ENCODE data around the gene P3R3URF.

Gene P3R3URF

GRCh38 chr1:46171351-46171750, 4.9 kb downstream of the P3R3URF start:
- DNase-seq: no peak

- DNase-seq: no peak
Observed at GRCh38 chr1:46169811-46170454, 6.4 kb downstream of the P3R3URF start.

- DNase-seq: no peak
Observed at GRCh38 chr1:46168477-46168876, 7.8 kb downstream of the P3R3URF start.

GRCh38 chr1:46166521-46167462, 9.5 kb downstream of the P3R3URF start:
- DNase-seq: no peak

GRCh38 chr1:46160212-46160611, 16.1 kb downstream of the P3R3URF start:
- DNase-seq: no peak

GRCh38 chr1:46159516-46159915, 16.8 kb downstream of the P3R3URF start:
- DNase-seq: no peak

GRCh38 chr1:46158312-46159281, 17.7 kb downstream of the P3R3URF start:
- no peak for DNase-seq

GRCh38 chr1:46157916-46158311, 18.4 kb downstream of the P3R3URF start:
- no peak for DNase-seq

- peak; percentile 42 for DNase-seq
Observed at GRCh38 chr1:46153732-46154131, 22.6 kb downstream of the P3R3URF start.

GRCh38 chr1:46153228-46153627, 23.1 kb downstream of the P3R3URF start:
- peak; percentile 82 for DNase-seq

GRCh38 chr1:46152016-46152415, 24.3 kb downstream of the P3R3URF start:
- no peak for DNase-seq

- no peak for DNase-seq
Observed at GRCh38 chr1:46150085-46150484, 26.2 kb downstream of the P3R3URF start.

- no peak for DNase-seq
Observed at GRCh38 chr1:46148318-46148717, 28.0 kb downstream of the P3R3URF start.

- DNase-seq: no peak
Observed at GRCh38 chr1:46137916-46138315, 38.4 kb downstream of the P3R3URF start.

GRCh38 chr1:46136711-46137110, 39.6 kb downstream of the P3R3URF start:
- no peak for DNase-seq

GRCh38 chr1:46134660-46135331, 41.5 kb downstream of the P3R3URF start:
- DNase-seq: peak; percentile 95

GRCh38 chr1:46133781-46134350, 42.4 kb downstream of the P3R3URF start:
- peak; percentile 67 for DNase-seq

GRCh38 chr1:46133181-46133658, 43.1 kb downstream of the P3R3URF start:
- no peak for DNase-seq

- peak; percentile 99 for DNase-seq
Observed at GRCh38 chr1:46132529-46133180, 43.6 kb downstream of the P3R3URF start, which contains the start of gene PIK3R3. TSS of gene PIK3R3 (minus strand) at chr1:46132629. CDS start at chr1:46131952, 677 bp downstream.

- peak; percentile 92 for DNase-seq
Observed at GRCh38 chr1:46131712-46132528, 44.4 kb downstream of the P3R3URF start.

Data from DMS79 treated with DMSO at 0.1 percent for 48 hours (cell line).